ENCODE results near the gene TRIM47.

- TF ChIP-seq CTCF (IDR thresholded peaks at IDR 0.05) (no peak), ZFX (IDR thresholded peaks at IDR 0.05; ENCODE audit: borderline replicate concordance) (no peak)
Observed at GRCh38 chr17:75836605-75837004, 41.8 kb downstream of the TRIM47 start.
